ENCODE measurements around the gene CCDC34. TPM values are rescaled to one million over a fixed set of nuclear protein-coding genes. Genes with fewer than 3 reads are reported as not detected.

CCDC34 gene
- polyA plus RNA-seq, 1 donor from 2014 or later = 13.3 TPM

DNA sequence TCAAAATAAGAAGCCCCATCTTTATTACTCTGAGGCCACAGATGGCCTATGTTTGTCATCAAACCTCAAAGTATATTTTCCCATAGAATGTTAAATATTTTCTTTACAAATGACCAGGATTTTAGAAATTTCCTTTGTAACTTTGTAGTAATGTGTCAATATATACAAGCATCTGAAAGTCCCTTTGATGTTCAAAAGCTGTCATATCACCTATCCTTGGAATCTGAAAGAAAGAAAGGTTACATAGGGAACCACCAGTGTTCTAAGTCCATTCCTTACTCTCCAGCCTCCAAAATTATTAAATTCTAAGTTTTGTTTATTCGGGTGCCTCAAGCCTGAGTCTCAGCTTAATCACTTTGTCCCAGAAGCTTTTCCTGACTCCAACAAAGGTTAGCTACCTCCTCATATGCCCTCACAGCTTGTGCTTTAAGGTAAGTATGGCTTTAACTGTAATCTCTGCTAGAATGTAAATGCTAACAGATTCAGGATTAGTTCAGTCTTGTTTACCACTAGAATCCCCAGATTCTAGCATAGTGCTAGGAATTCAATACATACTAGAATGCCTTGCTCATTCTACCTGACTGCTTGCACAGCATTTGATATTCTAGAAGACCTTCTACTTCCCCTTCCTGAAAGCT lies 32.3 kb downstream of the CCDC34 start:
- H3F3A ChIP-seq (ENCODE audit: insufficient read depth, low read length, poor library complexity, severe bottlenecking) = no peaks in the 10 kb centered on the region
- H3K9me3 ChIP-seq (ENCODE audit: low read length) = no peaks in the 10 kb centered on the region
- H4K20me1 ChIP-seq (ENCODE audit: insufficient read depth) = no peaks in the 10 kb centered on the region
- H3K4me2 ChIP-seq (ENCODE audit: low read length) = no peak overlapping the region
- TF ChIP-seq POLR2AphosphoS5 (IDR thresholded peaks at IDR 0.05) (no peak), CTCF (IDR thresholded peaks at IDR 0.05; ENCODE audit: poor library complexity, severe bottlenecking) (no peak), REST (IDR thresholded peaks at IDR 0.05; ENCODE audit: borderline replicate concordance) (no peak), EZH2 (IDR thresholded peaks at IDR 0.05; ENCODE audit: borderline replicate concordance, insufficient read depth, low read length, poor library complexity, severe bottlenecking) (no peak), EP300 (conservative IDR thresholded peaks at IDR 0.05; ENCODE audit: poor library complexity, severe bottlenecking) (no peak), MXI1 (conservative IDR thresholded peaks at IDR 0.05; ENCODE audit: poor library complexity, severe bottlenecking) (no peak), RAD21 (conservative IDR thresholded peaks at IDR 0.05) (no peak), SMC3 (conservative IDR thresholded peaks at IDR 0.05; ENCODE audit: poor library complexity) (no peak), TAF1 (IDR thresholded peaks at IDR 0.05; ENCODE audit: low read depth) (no peak)
- H3K9ac ChIP-seq (ENCODE audit: low read length) = no peak overlapping the region
- no peaks in the 10 kb centered on the region for H3K9me2 ChIP-seq (ENCODE audit: insufficient read depth, low read length)
- no peaks in the 10 kb centered on the region for H3K36me3 ChIP-seq (ENCODE audit: insufficient read depth, low read length)
- H2AFZ ChIP-seq (ENCODE audit: low read depth, low read length) = no peak overlapping the region
- H3K4me3 ChIP-seq (ENCODE audit: low read length) = no peak overlapping the region
- no peaks in the 10 kb centered on the region for H3K27me3 ChIP-seq (ENCODE audit: insufficient read depth, low read depth, low read length)
- H3K79me2 ChIP-seq (replicated peaks; ENCODE audit: insufficient read depth, low read length) = no peaks in the 10 kb centered on the region
- no peak overlapping the region for H3K27ac ChIP-seq (ENCODE audit: low read length)

DNA sequence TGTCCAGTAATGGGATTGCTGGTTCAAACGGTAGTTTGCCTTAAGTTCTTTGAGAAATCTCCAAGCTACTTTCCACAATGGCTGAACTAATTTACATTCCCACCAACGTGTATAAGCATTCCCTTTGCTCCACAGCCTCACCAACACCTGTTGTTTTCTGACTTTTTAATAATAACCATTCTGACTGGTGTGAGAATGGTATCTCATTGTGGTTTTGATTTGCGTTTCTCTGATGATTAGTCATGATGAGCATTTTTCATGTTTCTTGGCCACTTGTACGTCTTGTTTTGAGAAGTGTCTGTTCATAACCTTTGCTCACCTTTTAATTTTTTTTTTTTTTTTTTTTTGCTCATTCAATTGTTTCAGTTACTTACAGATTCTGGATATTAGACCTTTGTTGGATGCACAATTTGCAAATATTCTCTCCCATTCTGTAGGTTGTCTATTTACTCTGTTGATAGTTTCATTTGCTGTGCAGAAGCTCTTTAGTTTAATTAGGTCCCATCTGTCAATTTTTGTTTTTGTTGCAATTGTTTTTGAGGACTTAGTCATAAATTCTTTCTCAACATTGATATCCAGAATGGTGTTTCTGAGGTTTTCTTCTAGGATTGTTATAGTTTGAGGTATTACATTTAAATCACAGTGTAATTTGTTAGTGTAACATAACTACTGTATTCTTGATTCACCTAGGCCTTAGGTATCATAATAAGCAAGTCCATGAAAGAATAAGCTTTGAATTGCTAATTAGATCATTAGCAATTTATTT lies 33.0 kb downstream of the CCDC34 start:
- Histone ChIP-seq H3K9me2 (ENCODE audit: insufficient read depth, low read length) (no peaks in the 10 kb centered on the region), H3K9me3 (ENCODE audit: low read length) (no peaks in the 10 kb centered on the region), H2AFZ (ENCODE audit: low read depth, low read length) (no peak overlapping the region), H4K20me1 (ENCODE audit: insufficient read depth) (no peaks in the 10 kb centered on the region), H3K4me3 (ENCODE audit: low read length) (no peak overlapping the region), H3K27ac (ENCODE audit: low read length) (no peak overlapping the region), H3K9ac (ENCODE audit: low read length) (no peak overlapping the region), H3K27me3 (ENCODE audit: insufficient read depth, low read depth, low read length) (no peaks in the 10 kb centered on the region), H3F3A (ENCODE audit: insufficient read depth, low read length, poor library complexity, severe bottlenecking) (no peaks in the 10 kb centered on the region), H3K4me2 (ENCODE audit: low read length) (no peak overlapping the region), H3K79me2 (replicated peaks; ENCODE audit: insufficient read depth, low read length) (no peaks in the 10 kb centered on the region), H3K36me3 (ENCODE audit: insufficient read depth, low read length) (no peaks in the 10 kb centered on the region)
- no peak for TF ChIP-seq TAF1 (IDR thresholded peaks at IDR 0.05; ENCODE audit: low read depth)
- TF ChIP-seq RAD21 (conservative IDR thresholded peaks at IDR 0.05) = no peak
- TF ChIP-seq REST (IDR thresholded peaks at IDR 0.05; ENCODE audit: borderline replicate concordance) = no peak
- TF ChIP-seq EP300 (conservative IDR thresholded peaks at IDR 0.05; ENCODE audit: poor library complexity, severe bottlenecking) = no peak
- no peak for TF ChIP-seq EZH2 (IDR thresholded peaks at IDR 0.05; ENCODE audit: borderline replicate concordance, insufficient read depth, low read length, poor library complexity, severe bottlenecking)
- no peak for TF ChIP-seq SMC3 (conservative IDR thresholded peaks at IDR 0.05; ENCODE audit: poor library complexity)
- TF ChIP-seq CTCF (IDR thresholded peaks at IDR 0.05; ENCODE audit: poor library complexity, severe bottlenecking) = no peak
- no peak for TF ChIP-seq MXI1 (conservative IDR thresholded peaks at IDR 0.05; ENCODE audit: poor library complexity, severe bottlenecking)
- TF ChIP-seq POLR2AphosphoS5 (IDR thresholded peaks at IDR 0.05) = no peak

Measured in neural cell (in vitro differentiated cells).